ENCODE measurements around the gene PHPT1. TPM values are rescaled to one million over a fixed set of nuclear protein-coding genes. Genes with fewer than 3 reads are reported as not detected.
"Not testable (repeated sequence)": the region's sequence is repeated elsewhere in the genome, so short reads cannot be mapped to it uniquely, and the experiment has no call there.

Gene PHPT1
- total RNA-seq, 1 experiment from 2014 or later, result 132 TPM

GRCh38 chr9:136821826-136822544 lies 27.2 kb upstream of the PHPT1 start:
- DNase-seq (ENCODE audit: extremely low read depth, low read depth), result no peak

GRCh38 chr9:136823136-136824046 lies 25.8 kb upstream of the PHPT1 start:
- no peak for DNase-seq (ENCODE audit: extremely low read depth, low read depth)

GRCh38 chr9:136824496-136825225 lies 24.5 kb upstream of the PHPT1 start:
- DNase-seq (ENCODE audit: extremely low read depth, low read depth), result no peak

GRCh38 chr9:136825295-136826187 lies 23.7 kb upstream of the PHPT1 start:
- no peak for DNase-seq (ENCODE audit: extremely low read depth, low read depth)

GRCh38 chr9:136826188-136826541 lies 23.0 kb upstream of the PHPT1 start:
- DNase-seq (ENCODE audit: extremely low read depth, low read depth), result no peak

- DNase-seq (ENCODE audit: extremely low read depth, low read depth), result no peak
Observed at GRCh38 chr9:136826703-136827582, 22.3 kb upstream of the PHPT1 start.

- DNase-seq (ENCODE audit: extremely low read depth, low read depth), result no peak
Observed at GRCh38 chr9:136827794-136828473, 21.3 kb upstream of the PHPT1 start.

GRCh38 chr9:136828474-136829140 lies 20.6 kb upstream of the PHPT1 start:
- DNase-seq (ENCODE audit: extremely low read depth, low read depth), result no peak

- DNase-seq (ENCODE audit: extremely low read depth, low read depth), result no peak
Observed at GRCh38 chr9:136829412-136829811, 19.8 kb upstream of the PHPT1 start.

GRCh38 chr9:136829981-136830885 lies 19.0 kb upstream of the PHPT1 start:
- no peak for DNase-seq (ENCODE audit: extremely low read depth, low read depth)

- no peak for DNase-seq (ENCODE audit: extremely low read depth, low read depth)
Observed at GRCh38 chr9:136831002-136831719, 18.0 kb upstream of the PHPT1 start.

- no peak for DNase-seq (ENCODE audit: extremely low read depth, low read depth)
Observed at GRCh38 chr9:136831720-136832104, 17.5 kb upstream of the PHPT1 start.

GRCh38 chr9:136832581-136832980 lies 16.6 kb upstream of the PHPT1 start:
- no peak for DNase-seq (ENCODE audit: extremely low read depth, low read depth)

- DNase-seq (ENCODE audit: extremely low read depth, low read depth), result not testable (repeated sequence)
Observed at GRCh38 chr9:136833381-136834048, 15.7 kb upstream of the PHPT1 start.

- no peak for DNase-seq (ENCODE audit: extremely low read depth, low read depth)
Observed at GRCh38 chr9:136835162-136835931, 13.9 kb upstream of the PHPT1 start.
